Duodenal mucosa (tissue), 2 donors: ENCODE data around the gene MYH11.

Source experiments
- H3K27ac ChIP-seq: one replicate; pipeline ENCODE4 v1.7.0; 2013; ENCODE audit warnings: low read depth, low read length
- H3K27me3 ChIP-seq, 2 donors: one replicate each; pipeline ENCODE4 v1.7.0; 2013; ENCODE audit warnings: low read length in 2 of 2, control low read depth in 1 of 2; ENCODE audit not compliant: insufficient read depth in 2 of 2, control insufficient read depth in 1 of 2
- H3K36me3 ChIP-seq, 2 donors: one replicate each; pipeline ENCODE4 v1.7.0; 2013; ENCODE audit warnings: low read length in 2 of 2, control low read depth in 1 of 2; ENCODE audit not compliant: insufficient read depth in 2 of 2, control insufficient read depth in 1 of 2
- H3K4me1 ChIP-seq, 2 donors: one replicate each; pipeline ENCODE4 v1.7.0; 2013; ENCODE audit warnings: low read length in 2 of 2, control low read depth in 1 of 2; ENCODE audit not compliant: insufficient read depth in 2 of 2, control insufficient read depth in 1 of 2
- H3K4me3 ChIP-seq, 2 donors: one replicate each; pipeline ENCODE4 v1.7.0; 2013; ENCODE audit warnings: low read length in 2 of 2, low read depth in 1 of 2
- H3K9ac ChIP-seq, 2 donors: one replicate each; pipeline ENCODE4 v1.7.0; 2013; ENCODE audit warnings: low read length in 2 of 2, low read depth in 1 of 2
- H3K9me3 ChIP-seq, 2 donors: one replicate each; pipeline ENCODE4 v1.7.0; 2013; ENCODE audit warnings: low read length in 2 of 2, control low read depth in 1 of 2; ENCODE audit not compliant: control insufficient read depth in 1 of 2

Gene MYH11

GRCh38 chr16:15775209-15775608 lies 81.6 kb downstream of the MYH11 start:
- no peaks in the 10 kb centered on the region for H3K9me3 ChIP-seq
- no peaks in the 10 kb centered on the region for H3K36me3 ChIP-seq
- H3K4me3 ChIP-seq: no peak overlapping the region
- H3K27ac ChIP-seq: no peak overlapping the region
- no peaks in the 10 kb centered on the region for H3K27me3 ChIP-seq
- H3K9ac ChIP-seq: no peak overlapping the region
- no peaks in the 10 kb centered on the region for H3K4me1 ChIP-seq

GRCh38 chr16:15773968-15774367 lies 82.9 kb downstream of the MYH11 start:
- H3K4me1 ChIP-seq: no peaks in the 10 kb centered on the region
- H3K9me3 ChIP-seq: no peaks in the 10 kb centered on the region
- no peak overlapping the region for H3K9ac ChIP-seq
- no peak overlapping the region for H3K4me3 ChIP-seq
- no peaks in the 10 kb centered on the region for H3K27me3 ChIP-seq
- no peak overlapping the region for H3K27ac ChIP-seq
- H3K36me3 ChIP-seq: no peaks in the 10 kb centered on the region

GRCh38 chr16:15772579-15773293 lies 84.1 kb downstream of the MYH11 start:
- Histone ChIP-seq H3K36me3 (no peaks in the 10 kb centered on the region), H3K27me3 (no peaks in the 10 kb centered on the region), H3K9me3 (peaks cover 0 to 2% of the 10 kb centered on the region in 2 donors), H3K4me1 (no peaks in the 10 kb centered on the region), H3K27ac (no peak overlapping the region), H3K9ac (no peak overlapping the region), H3K4me3 (no peak overlapping the region)

GRCh38 chr16:15771694-15772093 lies 85.1 kb downstream of the MYH11 start:
- no peak overlapping the region for H3K9ac ChIP-seq
- no peaks in the 10 kb centered on the region for H3K27me3 ChIP-seq
- H3K36me3 ChIP-seq: no peaks in the 10 kb centered on the region
- H3K9me3 ChIP-seq: peaks cover 0 to 2% of the 10 kb centered on the region in 2 donors
- no peak overlapping the region for H3K27ac ChIP-seq
- H3K4me1 ChIP-seq: no peaks in the 10 kb centered on the region
- H3K4me3 ChIP-seq: no peak overlapping the region

GRCh38 chr16:15770512-15770911 lies 86.3 kb downstream of the MYH11 start:
- Histone ChIP-seq H3K9ac (no peak overlapping the region), H3K4me3 (no peak overlapping the region), H3K27ac (no peak overlapping the region), H3K4me1 (no peaks in the 10 kb centered on the region), H3K9me3 (peaks cover 0 to 2% of the 10 kb centered on the region in 2 donors), H3K27me3 (no peaks in the 10 kb centered on the region), H3K36me3 (no peaks in the 10 kb centered on the region)

GRCh38 chr16:15770107-15770506 lies 86.7 kb downstream of the MYH11 start:
- H3K4me1 ChIP-seq: no peaks in the 10 kb centered on the region
- peaks cover 0 to 2% of the 10 kb centered on the region in 2 donors for H3K9me3 ChIP-seq
- no peaks in the 10 kb centered on the region for H3K36me3 ChIP-seq
- no peaks in the 10 kb centered on the region for H3K27me3 ChIP-seq
- H3K4me3 ChIP-seq: no peak overlapping the region
- H3K27ac ChIP-seq: no peak overlapping the region
- H3K9ac ChIP-seq: no peak overlapping the region

GRCh38 chr16:15769239-15769638 lies 87.6 kb downstream of the MYH11 start:
- H3K36me3 ChIP-seq: no peaks in the 10 kb centered on the region
- H3K9ac ChIP-seq: no peak overlapping the region
- H3K27me3 ChIP-seq: no peaks in the 10 kb centered on the region
- H3K4me1 ChIP-seq: no peaks in the 10 kb centered on the region
- H3K27ac ChIP-seq: no peak overlapping the region
- H3K4me3 ChIP-seq: no peak overlapping the region
- peaks cover 0 to 2% of the 10 kb centered on the region in 2 donors for H3K9me3 ChIP-seq

- H3K27ac ChIP-seq: no peak overlapping the region
- no peaks in the 10 kb centered on the region for H3K4me1 ChIP-seq
- no peak overlapping the region for H3K9ac ChIP-seq
- H3K9me3 ChIP-seq: peaks cover 0 to 2% of the 10 kb centered on the region in 2 donors
- no peaks in the 10 kb centered on the region for H3K27me3 ChIP-seq
- H3K36me3 ChIP-seq: no peaks in the 10 kb centered on the region
- H3K4me3 ChIP-seq: no peak overlapping the region
These were observed 88.6 kb downstream of the MYH11 start for GRCh38 chr16:15768201-15768600.

- Histone ChIP-seq H3K4me1 (no peaks in the 10 kb centered on the region), H3K36me3 (no peaks in the 10 kb centered on the region), H3K27ac (no peak overlapping the region)
These were observed 89.9 kb downstream of the MYH11 start for GRCh38 chr16:15766918-15767317.

GRCh38 chr16:15765880-15766279 lies 90.9 kb downstream of the MYH11 start:
- no peak overlapping the region for H3K27ac ChIP-seq
- H3K9ac ChIP-seq: no peak overlapping the region
- H3K4me1 ChIP-seq: no peaks in the 10 kb centered on the region
- no peaks in the 10 kb centered on the region for H3K27me3 ChIP-seq
- no peak overlapping the region for H3K4me3 ChIP-seq
- H3K9me3 ChIP-seq: peaks cover 0 to 2% of the 10 kb centered on the region in 2 donors
- H3K36me3 ChIP-seq: no peaks in the 10 kb centered on the region

More at GRCh38 chr16:15766918-15767317, 89.9 kb downstream of the MYH11 start:
- H3K9ac ChIP-seq: no peak overlapping the region
- H3K4me3 ChIP-seq: no peak overlapping the region
- peaks cover 0 to 2% of the 10 kb centered on the region in 2 donors for H3K9me3 ChIP-seq
- H3K27me3 ChIP-seq: no peaks in the 10 kb centered on the region
